Suprapubic skin (tissue), 4 donors: Measurements from ENCODE around the gene PRM2. TPM values are rescaled to one million over a fixed set of nuclear protein-coding genes. Genes with fewer than 3 reads are reported as not detected.

ENCODE experiments used
- DNase-seq, 2 donors: peaks; one replicate each; pipeline ENCODE4 v3.0.0-alpha.2; 2019; ENCODE audit warnings: low spot score in 2 of 2
- H3K27ac ChIP-seq: fragments of 200-600 bp; sonication (generic); one replicate; pipeline ENCODE4 v1.5.1; 2019
- H3K27me3 ChIP-seq: fragments of 200-600 bp; sonication (generic); one replicate; pipeline ENCODE4 v1.5.1; 2019
- H3K36me3 ChIP-seq: fragments of 200-600 bp; sonication (generic); one replicate; pipeline ENCODE4 v1.5.1; 2019
- H3K4me1 ChIP-seq: fragments of 200-600 bp; sonication (generic); one replicate; pipeline ENCODE4 v1.5.1; 2019
- H3K4me3 ChIP-seq: fragments of 200-600 bp; sonication (generic); one replicate; pipeline ENCODE4 v1.5.1; 2019; ENCODE audit warnings: mild to moderate bottlenecking
- H3K9me3 ChIP-seq: fragments of 200-600 bp; sonication (generic); one replicate; pipeline ENCODE4 v1.5.1; 2019
- EP300 ChIP-seq: sonication (generic); formaldehyde crosslinking; IDR thresholded peaks from one replicate; pipeline ENCODE4 v1.6.1; 2017; ENCODE audit warnings: antibody characterized with exemption
- POLR2A ChIP-seq, 2 donors: fragments of 450-650 bp; IDR thresholded peaks; one replicate each; pipeline ENCODE4 v1.6.1; 2017; ENCODE audit warnings: antibody characterized with exemption in 2 of 2, mild to moderate bottlenecking in 2 of 2, moderate library complexity in 2 of 2
- POLR2AphosphoS5 ChIP-seq, 3 donors: sonication (generic); formaldehyde crosslinking; IDR thresholded peaks; one replicate each; pipeline ENCODE4 v1.6.1; 2017; ENCODE audit warnings: antibody characterized with exemption in 3 of 3
- WGBS: methylation state at CpG from one replicate; pipeline ENCODE4 v1.1.5; 2018; 5-methylcytosine and 5-hydroxymethylcytosine counted together
- total RNA-seq, 4 donors: library from RNA; depleted of rRNA; stranded (reverse); fragments of >200 nt; gene quantifications; one replicate each; pipeline ENCODE4 v1.1.0, GENCODE V29; 2016
- TF ChIP-seq, protein P1 (sequence below), 2 donors: fragments of 200-600 bp in 1 of 2; fragments of 450-650 bp in 1 of 2; sonication (generic) in 1 of 2; IDR thresholded peaks; one replicate each; pipeline ENCODE4 v1.5.1; 2016 to 2019; ENCODE audit warnings: antibody characterized with exemption in 2 of 2, mild to moderate bottlenecking in 1 of 2, moderate library complexity in 1 of 2

Gene PRM2
- total RNA-seq, 4 donors from 2014 or later: not detected

DNA sequence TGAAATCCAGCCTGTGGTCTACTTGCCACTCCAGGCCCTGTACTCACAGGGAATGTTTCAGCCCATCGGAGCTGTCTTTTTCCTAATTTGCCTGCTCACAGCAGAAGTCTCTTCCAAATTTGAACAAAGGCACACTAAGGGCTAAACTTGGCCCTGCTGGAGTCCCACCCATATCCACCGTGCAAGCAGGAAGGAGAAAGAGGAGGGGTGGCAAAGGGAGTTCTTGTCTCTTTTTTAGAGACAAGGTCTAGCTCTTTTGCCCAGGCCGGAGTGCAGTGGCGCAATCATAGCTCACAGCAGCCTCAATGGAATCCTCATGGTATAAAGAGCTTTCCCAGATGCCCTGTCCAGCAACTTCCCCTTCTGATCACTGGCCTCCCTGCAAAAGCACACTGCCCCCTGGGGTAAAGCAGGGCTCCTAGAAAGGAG lies 7.6 kb upstream of the PRM2 start:
- TF ChIP-seq POLR2AphosphoS5 (IDR thresholded peaks at IDR 0.05) (no peak), EP300 (no peak), POLR2A (IDR thresholded peaks at IDR 0.05) (no peak)
- TF ChIP-seq, protein P1, sequence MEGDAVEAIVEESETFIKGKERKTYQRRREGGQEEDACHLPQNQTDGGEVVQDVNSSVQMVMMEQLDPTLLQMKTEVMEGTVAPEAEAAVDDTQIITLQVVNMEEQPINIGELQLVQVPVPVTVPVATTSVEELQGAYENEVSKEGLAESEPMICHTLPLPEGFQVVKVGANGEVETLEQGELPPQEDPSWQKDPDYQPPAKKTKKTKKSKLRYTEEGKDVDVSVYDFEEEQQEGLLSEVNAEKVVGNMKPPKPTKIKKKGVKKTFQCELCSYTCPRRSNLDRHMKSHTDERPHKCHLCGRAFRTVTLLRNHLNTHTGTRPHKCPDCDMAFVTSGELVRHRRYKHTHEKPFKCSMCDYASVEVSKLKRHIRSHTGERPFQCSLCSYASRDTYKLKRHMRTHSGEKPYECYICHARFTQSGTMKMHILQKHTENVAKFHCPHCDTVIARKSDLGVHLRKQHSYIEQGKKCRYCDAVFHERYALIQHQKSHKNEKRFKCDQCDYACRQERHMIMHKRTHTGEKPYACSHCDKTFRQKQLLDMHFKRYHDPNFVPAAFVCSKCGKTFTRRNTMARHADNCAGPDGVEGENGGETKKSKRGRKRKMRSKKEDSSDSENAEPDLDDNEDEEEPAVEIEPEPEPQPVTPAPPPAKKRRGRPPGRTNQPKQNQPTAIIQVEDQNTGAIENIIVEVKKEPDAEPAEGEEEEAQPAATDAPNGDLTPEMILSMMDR (IDR thresholded peaks at IDR 0.05): no peak
- Histone ChIP-seq H3K4me1 (no peaks in the 10 kb centered on the region), H3K4me3 (no peak overlapping the region), H3K9me3 (no peaks in the 10 kb centered on the region), H3K36me3 (no peaks in the 10 kb centered on the region), H3K27me3 (no peaks in the 10 kb centered on the region), H3K27ac (no peak overlapping the region)
- 62% methylated on average over 4 of the region's 4 CpGs for WGBS
- no peak for DNase-seq

DNA sequence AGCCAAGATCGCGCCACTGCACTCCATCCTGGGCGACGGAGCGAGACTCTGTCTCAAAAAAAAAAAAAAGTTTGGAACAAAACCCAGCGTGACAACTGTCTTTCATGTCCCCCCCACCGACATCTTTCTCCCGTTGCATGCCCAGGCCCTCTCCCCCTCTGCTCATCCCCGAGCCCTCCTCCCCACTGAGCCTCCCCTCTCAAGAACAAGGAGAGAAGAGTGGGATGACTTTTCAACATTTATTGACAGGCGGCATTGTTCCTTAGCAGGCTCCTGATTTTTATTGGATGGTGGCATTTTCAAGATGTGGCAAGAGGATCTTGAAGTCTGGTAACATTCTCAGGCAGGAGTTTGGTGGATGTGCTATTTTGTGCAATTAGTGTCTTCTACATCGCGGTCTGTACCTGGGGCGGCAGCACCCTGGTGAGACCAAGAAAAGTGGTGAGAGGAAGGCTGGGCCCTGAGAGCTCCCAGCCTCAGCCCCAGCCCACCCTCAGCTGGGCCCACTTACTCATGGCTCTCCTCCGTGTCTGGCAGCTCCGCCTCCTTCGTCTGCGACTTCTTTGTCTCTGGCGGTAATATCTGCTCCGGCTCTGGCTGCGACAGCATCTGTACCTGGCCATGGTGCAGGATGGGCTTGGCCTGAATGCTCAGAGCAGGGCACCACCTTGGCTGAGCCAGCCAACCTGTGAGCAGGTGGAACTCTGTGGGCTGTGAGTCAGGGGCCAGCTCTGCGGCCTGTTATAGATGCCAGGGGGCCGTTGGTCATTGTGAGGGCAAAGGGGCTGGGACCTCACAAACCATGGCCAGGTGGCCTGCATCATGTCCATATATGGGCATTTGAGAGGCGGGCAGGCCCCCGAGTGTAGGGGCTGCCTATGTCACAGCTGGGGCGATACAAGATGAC lies 4.6 kb upstream of the PRM2 start, which contains the start of gene PRM1:
PRM1 (minus strand) TSS at position 715 of the 907 bp plus-strand sequence; CDS start at position 623, 92 bp downstream.
- TF ChIP-seq EP300 (no peak), POLR2AphosphoS5 (IDR thresholded peaks at IDR 0.05) (no peak), POLR2A (IDR thresholded peaks at IDR 0.05) (no peak)
- TF ChIP-seq, protein P1 (IDR thresholded peaks at IDR 0.05): no peak
- no peak within 1 kb of the TSS for H3K27ac ChIP-seq
- WGBS: 89% methylated on average over 25 of the region's 25 CpGs

DNA sequence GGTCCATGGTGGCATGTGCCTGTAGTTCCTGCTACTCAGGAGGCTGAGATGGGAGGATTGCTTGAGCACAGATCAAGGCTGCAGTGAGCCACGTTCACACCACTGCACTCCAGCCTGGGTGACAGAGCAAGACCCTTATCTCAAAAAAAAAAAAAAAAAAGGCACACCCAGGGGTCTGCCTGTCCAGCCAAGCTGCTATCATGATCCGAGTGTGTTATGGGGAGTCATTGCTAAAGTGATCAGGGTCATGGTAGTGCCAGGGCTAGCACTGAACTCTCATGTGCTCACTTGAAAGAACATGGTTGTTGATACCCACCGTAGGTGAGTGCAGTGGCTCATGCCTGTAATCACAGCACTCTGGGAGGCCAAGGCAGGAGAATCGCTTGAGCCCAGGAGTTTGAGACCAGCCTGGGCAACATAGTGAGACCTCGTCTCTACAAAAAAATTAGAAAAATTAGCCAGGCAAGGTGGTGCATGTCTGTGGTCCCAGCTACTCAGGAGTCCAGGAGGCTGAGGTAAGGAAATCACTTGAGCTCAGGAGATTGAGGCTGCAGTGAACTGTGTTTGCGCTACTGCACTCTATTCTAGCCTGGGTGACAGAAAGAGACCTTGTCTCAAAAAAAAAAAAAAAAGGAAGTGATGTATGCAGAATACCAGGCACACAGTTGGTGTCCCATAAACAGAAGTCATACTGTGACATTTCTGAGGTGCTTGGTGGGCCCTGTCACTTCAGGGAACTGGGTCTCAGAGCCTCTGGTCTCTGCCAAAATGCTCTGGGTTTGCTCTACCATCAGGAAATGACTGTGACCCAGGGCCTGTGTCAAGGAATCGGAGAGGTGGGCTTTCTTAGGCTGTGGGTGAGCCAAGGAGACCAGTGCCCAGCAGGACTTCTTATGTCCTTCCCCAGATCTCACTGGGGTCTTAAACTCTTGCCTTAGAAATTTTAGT lies 2.7 kb upstream of the PRM2 start:
- Histone ChIP-seq H3K27ac (no peak overlapping the region), H3K4me1 (no peaks in the 10 kb centered on the region), H3K36me3 (no peaks in the 10 kb centered on the region), H3K9me3 (no peaks in the 10 kb centered on the region), H3K27me3 (no peaks in the 10 kb centered on the region), H3K4me3 (no peak overlapping the region)
- WGBS: 87% methylated on average over 7 of the region's 7 CpGs
- TF ChIP-seq EP300 (no peak), POLR2A (IDR thresholded peaks at IDR 0.05) (no peak), POLR2AphosphoS5 (IDR thresholded peaks at IDR 0.05) (no peak)
- TF ChIP-seq, protein P1 (IDR thresholded peaks at IDR 0.05): no peak
- DNase-seq: no peak

More for the DNA sequence above, 4.6 kb upstream of the PRM2 start, which contains the start of gene PRM1:
- Histone ChIP-seq H3K27me3 (no peaks in the 10 kb centered on the region), H3K4me3 (no peak within 1 kb of the TSS), H3K36me3 (no peaks in the 10 kb centered on the region), H3K9me3 (no peaks in the 10 kb centered on the region), H3K4me1 (no peaks in the 10 kb centered on the region)
- no peak for DNase-seq

DNA sequence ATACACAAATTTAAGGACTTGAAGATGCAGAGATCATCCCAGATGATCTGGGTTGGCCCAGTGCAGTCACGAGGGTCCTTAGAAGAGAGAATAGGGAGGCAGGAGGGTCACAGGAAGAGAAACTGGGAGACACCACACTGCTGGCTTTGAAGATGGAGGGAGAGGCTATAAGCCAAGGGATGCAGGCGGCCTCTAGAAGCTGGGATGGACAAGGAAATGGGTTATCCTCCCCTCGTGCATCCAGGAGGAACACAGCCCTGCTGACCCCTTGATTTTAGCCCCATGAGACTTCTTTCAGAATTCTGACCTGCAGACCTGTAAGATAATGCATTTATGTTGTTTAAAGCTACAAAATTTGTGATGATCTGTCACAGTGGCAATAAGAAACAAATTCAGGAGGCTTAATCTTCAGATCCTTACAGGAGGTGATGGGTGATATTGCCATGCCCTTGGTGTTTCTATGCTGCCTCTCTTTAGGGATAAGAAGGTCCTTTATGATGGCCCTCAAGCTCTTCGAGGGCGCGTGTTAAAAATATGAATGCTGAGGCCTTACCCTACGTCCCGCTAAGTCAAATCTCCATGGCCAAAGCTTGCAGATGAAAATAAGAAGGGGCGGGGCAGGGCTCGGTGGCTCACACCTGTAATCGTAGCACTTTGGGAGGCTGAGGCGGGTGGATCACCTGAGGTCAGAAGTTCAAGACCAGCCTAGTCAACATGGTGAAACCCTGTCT lies 1.5 kb upstream of the PRM2 start:
- DNase-seq: no peak
- no peak overlapping the region for H3K4me3 ChIP-seq
- TF ChIP-seq POLR2A (IDR thresholded peaks at IDR 0.05): no peak
- TF ChIP-seq POLR2AphosphoS5 (IDR thresholded peaks at IDR 0.05): no peak
- TF ChIP-seq, protein P1 (IDR thresholded peaks at IDR 0.05): no peak
- TF ChIP-seq EP300: no peak
- no peaks in the 10 kb centered on the region for H3K27me3 ChIP-seq
- H3K9me3 ChIP-seq: no peaks in the 10 kb centered on the region
- H3K27ac ChIP-seq: no peak overlapping the region
- 85% methylated on average over 12 of the region's 12 CpGs for WGBS
- peaks cover 4% of the 10 kb centered on the region for H3K4me1 ChIP-seq
- no peaks in the 10 kb centered on the region for H3K36me3 ChIP-seq
